Sigmoid colon (tissue), 4 donors: ENCODE measurements around the gene EMB.

ENCODE experiments used
- CTCF ChIP-seq, 4 experiments: fragments of 450-650 bp in 3 of 4; fragments of 200-600 bp in 1 of 4; IDR thresholded peaks; one replicate each; pipeline ENCODE4 v1.5.1; 2016 to 2019; ENCODE audit warnings: antibody characterized with exemption in 4 of 4, mild to moderate bottlenecking in 3 of 4, moderate library complexity in 2 of 4
- POLR2AphosphoS5 ChIP-seq, 4 donors: sonication (generic); formaldehyde crosslinking; IDR thresholded peaks; one replicate each; pipeline ENCODE4 v1.6.1; 2017; ENCODE audit warnings: antibody characterized with exemption in 4 of 4

GRCh38 chr5:50365426-50366251 lies 75.4 kb downstream of the EMB start:
- TF ChIP-seq CTCF (IDR thresholded peaks at IDR 0.05) = no peak
- no peak for TF ChIP-seq POLR2AphosphoS5 (IDR thresholded peaks at IDR 0.05)
